ENCODE measurements around the gene FNDC3A. TPM values are rescaled to one million over a fixed set of nuclear protein-coding genes. Genes with fewer than 3 reads are reported as not detected.
A peak's percentile ranks its signal among the peaks of the same experiment; 100 is the strongest.

Gene FNDC3A
- total and polyA plus RNA-seq, 9 of the 15 experiments (the other 6 are each of a cell fraction or from before 2014, with no cell fraction given) = 4.1 to 22.0 (median 13.5) TPM

GRCh38 chr13:49226613-49227012 lies 250.9 kb downstream of the FNDC3A start:
- 14% methylated on average over 5 of the region's 5 CpGs for WGBS (ENCODE audit: insufficient coverage, low coverage, missing lambda C conversion rate)
- H3K27ac ChIP-seq (ENCODE audit: extremely low read depth, low read depth, low read length) = no peak overlapping the region
- in situ Hi-C loops (cut with MboI) (no loop called here), intact Hi-C loops (cut with micrococcal nuclease) (no loop called here)
- H2AFZ ChIP-seq (ENCODE audit: low read depth, low read length) = no peak overlapping the region
- no peaks in the 10 kb centered on the region for H3K79me2 ChIP-seq (ENCODE audit: control insufficient read depth, insufficient read depth, low read length)
- no peak for ATAC-seq
- H4K20me1 ChIP-seq (replicated peaks; ENCODE audit: control insufficient read depth, insufficient read depth, low read length) = no peaks in the 10 kb centered on the region
- H3K4me3 ChIP-seq = no peak overlapping the region
- H3K9ac ChIP-seq (ENCODE audit: insufficient read depth in 1 of 2, low read depth in 2 of 2, low read length in 2 of 2) = no peak overlapping the region
- H3K27me3 ChIP-seq (ENCODE audit: control insufficient read depth in 2 of 2, insufficient read depth in 2 of 2, low read length in 2 of 2) = no peaks in the 10 kb centered on the region
- H3K4me2 ChIP-seq (ENCODE audit: insufficient read depth, low read length) = no peak overlapping the region
- H3K9me1 ChIP-seq (ENCODE audit: control insufficient read depth, insufficient read depth, low read length) = no peaks in the 10 kb centered on the region
- ChIA-PET CTCF (ENCODE audit: low intra/inter-chr PET ratio) (no interaction called here), POLR2A (interaction anchor here (0.9 kb wide), 1 partner anchor 21 kb away, joined by 3 read pairs; no protein-coding TSS in a partner anchor)
- FAIRE-seq = no peak
- TF ChIP-seq CBFA2T3 (IDR thresholded peaks at IDR 0.05) (peak; percentile 42), SAFB2 (IDR thresholded peaks at IDR 0.05; ENCODE audit: borderline replicate concordance, low read depth, low read length, severe bottlenecking) (no peak)
- no peaks in the 10 kb centered on the region for H3K36me3 ChIP-seq (ENCODE audit: control insufficient read depth, insufficient read depth, low read length)
- BruUV-seq (replicated peaks) = no TSS peak
- no peak for DNase-seq (ENCODE audit: extremely low read depth in 1 of 4, low spot score in 3 of 4)
- no peaks in the 10 kb centered on the region for H3K4me1 ChIP-seq (replicated peaks in 1 of 2; ENCODE audit: control insufficient read depth in 2 of 2, insufficient read depth in 2 of 2, low read length in 2 of 2)
- H3K9me3 ChIP-seq (replicated peaks; ENCODE audit: control insufficient read depth, insufficient read depth, low read depth, low read length) = no peaks in the 10 kb centered on the region

GRCh38 chr13:49234741-49235140 lies 259.0 kb downstream of the FNDC3A start:
- TF ChIP-seq TFAM (CRISPR knock-in tag; conservative IDR thresholded peaks at IDR 0.05) = no peak
- no peak for TF ChIP-seq DNMT1 (IDR thresholded peaks at IDR 0.05)
- Histone ChIP-seq H3K27ac (ENCODE audit: extremely low read depth, low read depth, low read length) (no peak overlapping the region), H3K4me2 (ENCODE audit: insufficient read depth, low read length) (no peak overlapping the region), H2AFZ (ENCODE audit: low read depth, low read length) (no peak overlapping the region), H3K79me2 (ENCODE audit: control insufficient read depth, insufficient read depth, low read length) (no peaks in the 10 kb centered on the region), H4K20me1 (replicated peaks; ENCODE audit: control insufficient read depth, insufficient read depth, low read length) (no peaks in the 10 kb centered on the region), H3K36me3 (ENCODE audit: control insufficient read depth, insufficient read depth, low read length) (no peaks in the 10 kb centered on the region), H3K9me3 (replicated peaks; ENCODE audit: control insufficient read depth, insufficient read depth, low read depth, low read length) (no peaks in the 10 kb centered on the region), H3K27me3 (ENCODE audit: control insufficient read depth in 2 of 2, insufficient read depth in 2 of 2, low read length in 2 of 2) (no peaks in the 10 kb centered on the region), H3K9ac (ENCODE audit: insufficient read depth in 1 of 2, low read depth in 2 of 2, low read length in 2 of 2) (no peak overlapping the region), H3K9me1 (ENCODE audit: control insufficient read depth, insufficient read depth, low read length) (no peaks in the 10 kb centered on the region), H3K4me1 (replicated peaks in 1 of 2; ENCODE audit: control insufficient read depth in 2 of 2, insufficient read depth in 2 of 2, low read length in 2 of 2) (no peaks in the 10 kb centered on the region; a peak in 1 of 5 replicates), H3K4me3 (no peak overlapping the region)
- POLR2A ChIA-PET = no interaction called here
- intact Hi-C loops (cut with micrococcal nuclease) (loop anchor here (5.0 kb wide), 1 partner anchor 48 kb away; no protein-coding TSS in a partner anchor), in situ Hi-C loops (cut with MboI) (no loop called here)
- BruUV-seq (replicated peaks) = no TSS peak
- DNase-seq (ENCODE audit: extremely low read depth in 1 of 4, low spot score in 3 of 4) = no peak
- ATAC-seq = no peak
- WGBS (ENCODE audit: insufficient coverage, low coverage, missing lambda C conversion rate) = 33% methylated on average over 1 of the region's 3 CpGs
- no peak for FAIRE-seq
- CTCF ChIA-PET (ENCODE audit: low intra/inter-chr PET ratio) = no interaction called here
